ENCODE measurements around the gene RBFOX2. TPM values are rescaled to one million over a fixed set of nuclear protein-coding genes. Genes with fewer than 3 reads are reported as not detected.
A peak's percentile ranks its signal among the peaks of the same experiment; 100 is the strongest.
"Not testable (repeated sequence)": the region's sequence is repeated elsewhere in the genome, so short reads cannot be mapped to it uniquely, and the experiment has no call there.

The RBFOX2 gene
- 84.4 TPM for total RNA-seq
- long read RNA-seq, partial matches to known transcripts, result 3 of 39 reads
- long read RNA-seq, other reads (novel, unspliced or antisense), result 36 of 39 reads

DNA sequence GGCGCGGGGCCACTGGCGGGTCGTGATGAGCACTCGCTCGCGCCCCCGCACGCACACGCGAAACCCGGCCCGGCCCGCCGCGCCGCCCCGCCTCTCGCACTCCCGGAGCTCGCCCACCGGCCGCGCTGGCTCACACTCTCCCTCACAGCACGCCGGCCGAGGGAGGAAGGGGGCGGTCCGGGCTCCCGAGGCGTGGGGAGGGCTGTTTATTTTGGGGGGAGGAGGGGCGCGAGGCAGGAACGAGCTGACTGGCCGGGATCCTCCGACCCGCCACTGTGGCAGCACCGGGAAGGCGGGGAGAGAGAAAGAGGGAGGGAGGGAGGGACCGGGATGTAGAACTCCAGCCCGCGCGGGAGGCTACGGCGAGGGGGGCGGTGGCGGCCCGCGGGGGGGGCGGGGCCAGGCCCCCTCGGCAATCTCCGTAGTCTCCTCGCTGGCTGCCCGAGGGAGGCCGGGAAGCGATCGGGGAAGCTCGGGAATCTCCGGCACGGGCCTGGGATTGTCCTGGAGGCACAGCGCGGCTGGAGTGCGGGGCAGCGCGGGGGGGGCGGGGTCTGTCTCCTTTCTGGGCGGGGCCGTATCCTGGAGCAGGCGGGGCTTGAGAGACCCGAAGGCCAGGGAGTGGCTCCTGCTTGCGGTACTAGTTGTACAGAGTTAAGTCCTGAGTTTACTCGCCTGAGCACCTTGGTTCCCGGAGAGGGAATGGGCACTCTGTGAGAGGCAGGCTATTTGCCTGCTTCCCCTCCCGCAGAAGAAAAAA, at the start of gene RBFOX2:
RBFOX2 (minus strand) TSS at position 179 of the 760 bp plus-strand sequence. CDS start 399 bp downstream, outside the sequence.
- DNase-seq (ENCODE audit: missing footprints) (peak; percentile 95), ATAC-seq (peak; percentile 98)
- intact Hi-C loops (cut with DNase I), result loop anchor here (2.0 to 10.0 kb wide), 3 partner anchors 36 to 404 kb away; no protein-coding TSS in a partner anchor

DNA sequence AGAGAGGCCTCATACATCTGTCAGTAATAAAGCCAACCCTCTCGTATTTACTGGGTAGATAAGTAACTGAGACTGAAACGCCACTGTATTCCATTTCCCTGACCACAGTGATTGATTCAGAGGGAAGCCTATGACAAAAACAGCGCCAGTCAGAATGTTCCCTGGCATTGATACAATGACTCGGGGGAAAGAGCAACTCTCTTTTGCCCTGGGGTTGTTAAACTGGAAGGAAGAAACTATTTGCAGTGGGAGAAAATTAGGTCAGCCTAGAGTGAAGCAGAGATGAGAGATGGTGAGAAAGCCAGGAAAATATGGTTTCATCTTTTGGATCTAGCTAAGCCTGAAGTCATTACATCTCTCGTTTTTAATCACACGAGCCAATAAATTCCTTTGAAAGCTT, 48.6 kb upstream of the RBFOX2 start:
- intact Hi-C loops (cut with DNase I), result no loop called here
- peak; percentile 54 for ATAC-seq

DNA sequence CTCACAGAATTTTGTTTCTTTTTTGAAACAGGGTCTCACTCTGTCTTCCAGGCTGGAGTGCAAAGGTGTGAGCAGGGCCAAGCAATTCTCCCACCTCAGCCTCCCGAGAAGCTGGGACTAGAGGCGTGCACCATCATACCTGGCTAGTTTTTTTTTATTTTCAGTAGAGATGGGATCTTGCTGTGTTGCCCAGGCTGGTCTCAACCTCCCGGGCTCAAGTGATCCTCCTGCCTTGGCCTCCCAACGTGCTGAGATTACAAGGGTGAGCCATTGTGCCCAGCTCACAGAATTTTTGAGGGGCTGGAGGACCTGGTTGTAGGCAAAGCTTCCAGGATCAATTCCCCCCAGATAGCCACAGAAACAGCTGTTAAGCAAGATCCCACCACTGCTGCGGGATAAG, 47.1 kb upstream of the RBFOX2 start:
- intact Hi-C loops (cut with DNase I), result no loop called here
- no peak for ATAC-seq

More for the DNA sequence above, 48.6 kb upstream of the RBFOX2 start:
- no peak for DNase-seq (ENCODE audit: missing footprints)

GRCh38 chr22:36075230-36075629, 46.6 kb upstream of the RBFOX2 start:
- intact Hi-C loops (cut with DNase I), result no loop called here
- DNase-seq (ENCODE audit: missing footprints) (no peak), ATAC-seq (no peak)

More for the DNA sequence above, 47.1 kb upstream of the RBFOX2 start:
- no peak for DNase-seq (ENCODE audit: missing footprints)

GRCh38 chr22:36073476-36073875, 44.9 kb upstream of the RBFOX2 start:
- ATAC-seq, result no peak

GRCh38 chr22:36070645-36071044, 42.0 kb upstream of the RBFOX2 start:
- intact Hi-C loops (cut with DNase I); ATAC-seq; DNase-seq (ENCODE audit: missing footprints): not testable (repeated sequence)

More at GRCh38 chr22:36073476-36073875, 44.9 kb upstream of the RBFOX2 start:
- intact Hi-C loops (cut with DNase I), result no loop called here
- no peak for DNase-seq (ENCODE audit: missing footprints)

- no peak for DNase-seq (ENCODE audit: missing footprints)
- intact Hi-C loops (cut with DNase I), result loop anchor here (5.0 kb wide), 1 partner anchor 442 kb away; no protein-coding TSS in a partner anchor
- no peak for ATAC-seq
Measured at GRCh38 chr22:36069368-36069767, 40.7 kb upstream of the RBFOX2 start.

- no peak for ATAC-seq
- intact Hi-C loops (cut with DNase I), result loop anchor here (5.0 kb wide), 1 partner anchor 442 kb away; no protein-coding TSS in a partner anchor
Measured at GRCh38 chr22:36068776-36069344, 40.2 kb upstream of the RBFOX2 start.

GRCh38 chr22:36067235-36067558, 38.6 kb upstream of the RBFOX2 start:
- ATAC-seq (no peak), DNase-seq (ENCODE audit: missing footprints) (no peak)
- intact Hi-C loops (cut with DNase I), result loop anchor here (2.0 to 5.0 kb wide), 2 partner anchors 56 to 440 kb away; no protein-coding TSS in a partner anchor

More at GRCh38 chr22:36068776-36069344, 40.2 kb upstream of the RBFOX2 start:
- no peak for DNase-seq (ENCODE audit: missing footprints)

DNA sequence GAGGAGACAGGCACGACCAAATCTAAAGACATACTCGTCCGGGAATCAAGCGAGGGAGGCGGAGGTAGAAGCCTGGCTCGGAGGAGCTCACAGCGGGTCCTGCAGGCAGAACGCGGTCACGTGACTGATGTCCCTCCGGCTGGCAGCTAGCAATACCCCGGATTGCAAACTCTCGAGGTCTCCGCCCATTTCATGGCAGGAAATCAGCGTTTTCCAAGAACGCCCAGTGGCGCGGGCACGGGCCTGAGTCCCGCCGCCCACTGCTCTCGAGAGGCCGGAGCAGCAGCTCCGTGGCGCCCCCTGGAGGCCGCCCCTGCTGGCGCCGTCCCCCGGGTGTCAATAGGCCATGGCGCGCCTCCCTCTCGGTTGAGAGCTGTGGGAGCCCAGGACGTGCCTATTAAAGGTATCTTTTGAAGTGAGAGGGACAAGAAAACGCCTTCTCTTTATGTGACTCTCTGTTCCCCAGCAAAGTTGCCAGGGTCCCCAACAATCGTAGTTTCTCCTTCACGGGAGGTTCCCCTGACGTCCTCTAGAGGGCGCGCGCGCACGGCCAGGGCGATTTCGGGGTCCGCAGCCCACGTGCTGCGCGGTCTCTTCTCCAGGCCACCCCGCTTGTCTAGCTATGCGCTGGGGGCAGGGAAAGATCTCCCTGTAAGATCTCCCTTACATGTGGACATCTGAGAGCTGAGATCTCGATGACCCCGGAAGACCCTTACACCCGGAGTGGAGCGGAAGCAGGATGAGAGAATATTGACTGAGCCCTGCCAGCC, 37.3 kb upstream of the RBFOX2 start:
- intact Hi-C loops (cut with DNase I), result loop anchor here (1.0 to 5.0 kb wide), 4 partner anchors 37 to 439 kb away; partner anchors contain the start of gene RBFOX2
- DNase-seq (ENCODE audit: missing footprints), result peak; percentile 91
- peak; percentile 92 for ATAC-seq

DNA sequence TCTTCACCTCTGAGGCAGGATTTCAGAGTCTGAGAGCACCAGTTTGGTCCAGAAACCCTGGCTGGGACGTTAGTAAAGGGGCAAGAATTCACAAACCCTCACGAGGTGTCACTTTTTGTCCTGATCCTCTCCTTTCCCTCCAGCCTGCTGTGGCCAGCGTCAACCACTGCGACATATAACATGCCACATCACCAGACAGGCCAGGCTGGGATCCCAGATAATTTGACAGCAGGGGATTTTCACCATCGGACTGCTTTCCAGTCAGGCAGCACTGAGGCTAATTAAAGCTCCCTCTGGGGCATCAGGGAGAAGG, 36.8 kb upstream of the RBFOX2 start:
- ATAC-seq, result no peak
- intact Hi-C loops (cut with DNase I), result loop anchor here (1.0 to 5.0 kb wide), 3 partner anchors 37 to 438 kb away; partner anchors contain the start of gene RBFOX2
- no peak for DNase-seq (ENCODE audit: missing footprints)

DNA sequence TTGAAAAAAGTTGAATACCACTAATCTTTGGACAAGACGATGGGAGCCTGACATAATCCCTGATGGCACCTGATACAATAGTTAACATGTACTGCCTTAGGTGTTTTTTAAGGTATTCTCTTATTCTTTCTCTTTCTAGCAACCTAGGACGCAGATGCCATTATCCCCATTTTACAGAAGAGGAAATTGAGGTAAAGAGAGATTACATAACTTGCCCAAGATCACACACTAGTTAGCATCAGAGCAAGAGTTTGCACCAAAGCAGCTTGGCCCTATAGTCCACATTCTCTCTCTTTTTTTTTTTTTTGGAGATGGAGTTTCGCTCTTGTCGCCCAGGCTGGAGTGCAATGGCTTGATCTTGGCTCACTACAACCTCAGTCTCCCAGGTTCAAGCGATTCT, 35.7 kb upstream of the RBFOX2 start:
- ATAC-seq, result no peak
- no peak for DNase-seq (ENCODE audit: missing footprints)
- intact Hi-C loops (cut with DNase I), result loop anchor here (2.0 kb wide), 1 partner anchor 36 kb away; the partner anchor contains the start of gene RBFOX2

GRCh38 chr22:36056980-36057379, 28.4 kb upstream of the RBFOX2 start:
- DNase-seq (ENCODE audit: missing footprints), result no peak
- ATAC-seq, result no peak
- intact Hi-C loops (cut with DNase I), result no loop called here

DNA sequence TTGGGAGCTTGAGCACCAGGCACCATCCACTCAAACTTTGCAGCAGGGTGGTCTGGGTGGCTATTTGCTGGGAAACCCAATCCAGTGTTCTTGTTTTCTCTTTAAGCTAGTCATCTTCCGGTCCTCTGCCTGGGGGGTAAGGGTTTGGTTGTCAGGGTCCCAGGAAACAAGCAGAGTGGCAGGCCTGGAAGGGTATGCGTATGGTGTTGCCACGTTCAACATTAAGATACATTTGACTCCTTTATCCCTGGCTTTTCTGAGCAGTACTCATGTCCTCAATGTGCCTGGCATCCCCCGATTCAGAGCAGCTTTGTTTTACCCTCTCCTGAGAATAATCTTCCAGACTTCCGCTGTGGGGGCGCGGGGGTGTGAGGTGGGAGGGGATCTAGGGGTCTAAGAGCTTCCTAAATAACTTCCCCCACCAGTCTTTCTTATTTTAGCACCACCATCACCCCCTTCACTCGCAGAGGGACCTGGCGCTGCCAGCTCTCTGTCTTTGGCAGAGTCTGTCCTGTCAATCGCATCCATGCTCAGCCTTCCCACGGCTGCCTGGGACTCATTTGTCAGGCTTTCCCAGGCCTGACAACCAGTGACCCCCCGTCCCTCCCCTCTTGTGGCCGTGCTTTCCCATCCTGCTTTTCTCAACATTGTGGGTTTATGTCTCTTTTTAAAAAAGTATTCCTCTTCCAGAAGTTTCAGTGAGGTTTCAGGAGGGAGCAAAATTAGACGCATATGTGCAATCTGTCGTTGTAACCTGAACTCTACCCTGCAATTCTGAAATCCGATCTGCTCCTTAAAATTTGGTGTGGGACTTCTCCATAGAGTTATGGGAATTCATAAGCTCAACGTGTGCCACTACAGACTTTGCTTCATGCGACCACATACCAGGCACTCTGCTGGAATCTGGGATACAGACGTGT, 27.0 kb upstream of the RBFOX2 start:
- intact Hi-C loops (cut with DNase I), result no loop called here
- ATAC-seq (no peak), DNase-seq (ENCODE audit: missing footprints) (no peak)

DNA sequence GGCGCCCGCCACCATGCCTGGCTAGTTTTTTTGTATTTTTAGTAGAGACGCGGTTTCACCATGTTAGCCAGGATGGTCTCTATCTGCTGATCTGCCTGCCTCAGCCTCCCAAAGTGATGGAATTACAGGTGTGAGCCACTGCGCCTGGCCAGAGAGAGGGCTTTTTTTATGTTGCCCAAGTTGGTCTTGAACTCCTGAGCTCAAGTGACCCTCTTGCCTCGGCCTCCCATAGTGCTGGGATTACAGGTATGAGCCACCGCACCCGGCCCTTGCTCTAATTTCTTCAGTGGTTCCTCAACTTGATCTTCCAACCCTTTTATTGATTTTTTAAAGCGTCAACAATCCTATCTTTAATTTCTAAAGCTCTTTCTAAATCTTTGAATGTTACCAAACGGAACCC, 25.8 kb upstream of the RBFOX2 start:
- ATAC-seq; intact Hi-C loops (cut with DNase I): not testable (repeated sequence)

GRCh38 chr22:36053242-36054147, 24.9 kb upstream of the RBFOX2 start:
- intact Hi-C loops (cut with DNase I), result no loop called here
- ATAC-seq (no peak), DNase-seq (ENCODE audit: missing footprints) (no peak)

More for the DNA sequence above, 25.8 kb upstream of the RBFOX2 start:
- DNase-seq (ENCODE audit: missing footprints), result not testable (repeated sequence)

DNA sequence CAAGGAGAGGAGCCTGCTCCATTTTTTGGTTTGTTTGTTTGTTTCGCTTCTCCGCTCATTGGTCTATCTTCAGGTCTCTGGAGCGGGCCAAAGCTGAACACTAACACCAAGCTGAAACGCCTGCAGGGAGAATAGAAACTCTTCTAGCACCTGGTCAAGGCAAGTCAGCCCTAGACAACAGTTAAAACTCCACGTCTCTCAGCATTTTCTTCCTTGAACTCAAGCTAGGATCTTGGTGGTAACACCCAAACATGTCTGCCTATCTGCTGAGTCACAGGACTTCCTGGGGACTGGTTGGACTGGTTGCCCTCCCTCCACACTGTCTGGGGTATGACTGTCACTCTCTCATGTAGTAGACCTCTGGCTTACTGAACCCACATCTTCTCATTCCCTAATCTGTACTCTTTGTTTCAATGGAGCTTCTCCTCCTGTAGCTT, 23.9 kb upstream of the RBFOX2 start:
- intact Hi-C loops (cut with DNase I), result no loop called here
- DNase-seq (ENCODE audit: missing footprints) (no peak), ATAC-seq (no peak)
